ENCODE measurements around the gene AOAH.

The AOAH gene

DNA sequence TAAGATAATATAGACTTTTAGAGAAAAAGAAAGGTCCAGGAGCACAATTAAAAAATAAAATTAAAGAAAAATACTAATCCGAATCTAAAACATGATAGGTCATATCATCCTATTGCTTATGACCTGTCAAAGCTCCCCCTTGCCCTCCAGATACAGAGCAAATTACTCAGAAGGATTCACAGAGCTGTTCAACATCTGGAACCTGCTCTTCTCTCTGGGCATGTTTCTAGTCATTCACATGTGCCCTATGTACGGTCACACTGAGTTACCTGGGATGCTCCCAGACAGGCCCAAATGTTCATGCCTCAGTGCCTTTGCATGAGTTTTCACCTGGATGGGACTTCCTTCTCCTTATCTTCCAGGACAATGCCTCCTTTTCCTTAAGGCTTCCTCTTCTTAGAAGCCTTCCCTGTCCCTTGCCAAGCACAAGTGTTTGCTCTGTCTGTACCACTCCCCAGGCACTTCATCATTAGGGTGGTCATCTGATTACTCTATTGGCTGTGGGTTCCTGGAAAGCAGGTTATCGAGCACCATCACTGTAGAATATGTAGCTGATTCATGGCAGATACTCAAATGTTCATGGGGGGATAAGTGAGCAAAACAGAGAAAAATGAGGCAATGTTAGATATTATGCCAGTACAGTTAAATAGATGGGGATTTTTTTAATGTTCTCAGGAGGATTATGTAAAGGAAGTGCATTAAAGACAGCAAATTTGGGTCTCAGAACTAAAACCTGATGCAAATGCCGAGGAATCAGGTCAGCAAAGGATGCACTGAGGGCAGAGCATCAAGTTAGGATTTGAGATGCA lies 12.0 kb upstream of the AOAH start:
- Histone ChIP-seq H3K27ac (peak overlapping the region; percentile 98), H3K4me1 (ENCODE audit: control insufficient read depth in 1 of 2, insufficient read depth in 1 of 2, low read depth in 1 of 2, low read length in 1 of 2) (peaks cover 75 to 77% of the 10 kb centered on the region in 2 experiments), H3K4me3 (ENCODE audit: low read depth in 1 of 2, low read length in 1 of 2) (peak overlapping the region; percentile 65 to 68), H3K36me3 (no peaks in the 10 kb centered on the region), H3K27me3 (no peaks in the 10 kb centered on the region), H3K9me3 (no peaks in the 10 kb centered on the region)
- TF ChIP-seq, protein P1, sequence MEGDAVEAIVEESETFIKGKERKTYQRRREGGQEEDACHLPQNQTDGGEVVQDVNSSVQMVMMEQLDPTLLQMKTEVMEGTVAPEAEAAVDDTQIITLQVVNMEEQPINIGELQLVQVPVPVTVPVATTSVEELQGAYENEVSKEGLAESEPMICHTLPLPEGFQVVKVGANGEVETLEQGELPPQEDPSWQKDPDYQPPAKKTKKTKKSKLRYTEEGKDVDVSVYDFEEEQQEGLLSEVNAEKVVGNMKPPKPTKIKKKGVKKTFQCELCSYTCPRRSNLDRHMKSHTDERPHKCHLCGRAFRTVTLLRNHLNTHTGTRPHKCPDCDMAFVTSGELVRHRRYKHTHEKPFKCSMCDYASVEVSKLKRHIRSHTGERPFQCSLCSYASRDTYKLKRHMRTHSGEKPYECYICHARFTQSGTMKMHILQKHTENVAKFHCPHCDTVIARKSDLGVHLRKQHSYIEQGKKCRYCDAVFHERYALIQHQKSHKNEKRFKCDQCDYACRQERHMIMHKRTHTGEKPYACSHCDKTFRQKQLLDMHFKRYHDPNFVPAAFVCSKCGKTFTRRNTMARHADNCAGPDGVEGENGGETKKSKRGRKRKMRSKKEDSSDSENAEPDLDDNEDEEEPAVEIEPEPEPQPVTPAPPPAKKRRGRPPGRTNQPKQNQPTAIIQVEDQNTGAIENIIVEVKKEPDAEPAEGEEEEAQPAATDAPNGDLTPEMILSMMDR (IDR thresholded peaks at IDR 0.05), result no peak

DNA sequence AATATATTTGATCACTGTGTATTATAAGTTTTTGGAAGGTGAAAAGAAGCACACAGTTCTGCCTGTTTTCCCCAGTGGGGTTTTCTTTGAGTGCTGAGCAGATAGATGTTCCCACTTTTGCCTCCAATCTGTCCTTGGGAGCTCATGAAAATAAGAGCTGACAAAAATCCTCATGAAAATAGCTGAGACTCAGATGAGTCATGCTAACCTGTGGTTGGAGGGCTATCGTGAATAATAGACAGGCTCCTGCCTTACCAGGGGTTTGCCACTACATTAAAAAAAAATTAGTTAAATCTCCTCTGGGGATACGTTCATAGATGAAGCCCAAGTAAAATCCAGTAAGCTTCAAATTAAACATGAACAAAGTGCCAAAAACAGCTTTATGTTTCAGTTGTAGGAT lies 10.9 kb upstream of the AOAH start:
- Histone ChIP-seq H3K4me1 (ENCODE audit: control insufficient read depth in 1 of 2, insufficient read depth in 1 of 2, low read depth in 1 of 2, low read length in 1 of 2) (peaks cover 75 to 77% of the 10 kb centered on the region in 2 experiments), H3K27me3 (no peaks in the 10 kb centered on the region), H3K36me3 (no peaks in the 10 kb centered on the region), H3K27ac (peak overlapping the region; percentile 98), H3K4me3 (ENCODE audit: low read depth in 1 of 2, low read length in 1 of 2) (no peak overlapping the region), H3K9me3 (no peaks in the 10 kb centered on the region)
- TF ChIP-seq, protein P1 (IDR thresholded peaks at IDR 0.05), result no peak

DNA sequence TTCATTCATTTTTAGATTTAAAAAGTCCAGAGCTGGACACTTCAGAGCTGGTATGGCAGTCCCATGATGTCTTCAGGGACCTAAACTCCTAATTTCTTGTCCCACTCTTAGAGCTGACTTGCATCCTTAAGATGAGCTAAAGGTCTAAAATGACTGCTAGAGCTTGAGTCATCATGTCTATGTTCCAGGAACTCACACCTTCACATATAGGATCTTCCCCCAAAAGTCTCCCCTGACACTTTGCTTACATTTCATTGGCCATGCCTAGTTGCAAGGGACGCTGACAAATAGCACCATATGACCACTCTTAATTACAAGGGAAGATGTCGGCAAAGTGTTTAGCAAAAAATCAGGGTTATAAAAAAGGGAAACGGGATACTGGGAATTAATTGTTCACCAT lies 10.4 kb upstream of the AOAH start:
- TF ChIP-seq, protein P1 (IDR thresholded peaks at IDR 0.05), result no peak
- Histone ChIP-seq H3K4me1 (ENCODE audit: control insufficient read depth in 1 of 2, insufficient read depth in 1 of 2, low read depth in 1 of 2, low read length in 1 of 2) (peaks cover 75 to 77% of the 10 kb centered on the region in 2 experiments), H3K27me3 (no peaks in the 10 kb centered on the region), H3K9me3 (no peaks in the 10 kb centered on the region), H3K36me3 (no peaks in the 10 kb centered on the region), H3K4me3 (ENCODE audit: low read depth in 1 of 2, low read length in 1 of 2) (no peak overlapping the region), H3K27ac (no peak overlapping the region)

DNA sequence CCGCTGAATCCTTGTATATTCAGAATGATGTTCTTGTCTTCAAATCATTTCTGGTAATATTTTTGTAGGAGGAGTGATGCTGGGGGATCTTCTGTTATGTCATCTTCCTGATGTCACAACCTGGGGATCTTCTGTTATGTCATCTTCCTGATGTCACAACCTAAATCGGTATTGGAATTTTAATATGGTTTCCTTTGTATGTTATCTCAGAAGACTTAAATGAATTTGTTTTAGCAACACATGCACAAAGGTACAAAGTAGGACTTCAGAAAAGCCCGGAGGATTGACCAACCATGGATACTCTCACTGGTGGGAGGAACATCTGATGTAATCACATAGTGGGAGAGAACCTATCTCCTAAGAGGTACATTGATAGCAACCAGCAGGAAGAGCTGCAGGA lies 9.1 kb upstream of the AOAH start:
- peaks cover 70% of the 10 kb centered on the region in 2 experiments for H3K4me1 ChIP-seq (ENCODE audit: control insufficient read depth in 1 of 2, insufficient read depth in 1 of 2, low read depth in 1 of 2, low read length in 1 of 2)
- H3K4me3 ChIP-seq (ENCODE audit: low read depth in 1 of 2, low read length in 1 of 2), result no peak overlapping the region
- no peaks in the 10 kb centered on the region for H3K27me3 ChIP-seq
- H3K27ac ChIP-seq, result peak overlapping the region; percentile 78
- H3K9me3 ChIP-seq, result no peaks in the 10 kb centered on the region
- TF ChIP-seq, protein P1 (IDR thresholded peaks at IDR 0.05), result no peak
- no peaks in the 10 kb centered on the region for H3K36me3 ChIP-seq

DNA sequence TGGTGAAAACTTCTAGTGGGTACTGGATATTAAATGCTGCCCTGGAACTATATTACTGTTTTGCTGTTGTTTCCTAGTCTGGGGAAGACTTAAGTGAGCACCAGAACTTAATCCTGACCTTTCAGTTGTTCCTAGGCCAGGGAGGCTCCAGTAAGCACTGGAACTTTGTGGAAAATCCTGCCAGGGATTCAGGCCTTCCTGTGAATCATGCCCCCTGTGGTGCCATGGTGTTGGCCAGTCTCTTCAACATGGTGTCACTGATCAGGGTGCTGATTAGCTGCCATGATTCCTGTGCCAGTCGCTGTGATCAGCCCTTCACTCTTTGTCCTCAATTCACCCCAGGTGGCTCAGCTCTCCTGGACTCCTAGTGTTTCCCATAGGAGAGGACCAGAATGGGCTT lies 8.5 kb upstream of the AOAH start:
- Histone ChIP-seq H3K4me1 (ENCODE audit: control insufficient read depth in 1 of 2, insufficient read depth in 1 of 2, low read depth in 1 of 2, low read length in 1 of 2) (peaks cover 64 to 67% of the 10 kb centered on the region in 2 experiments), H3K27me3 (no peaks in the 10 kb centered on the region), H3K36me3 (no peaks in the 10 kb centered on the region), H3K4me3 (ENCODE audit: low read depth in 1 of 2, low read length in 1 of 2) (no peak overlapping the region), H3K9me3 (no peaks in the 10 kb centered on the region), H3K27ac (peak overlapping the region; percentile 78)
- TF ChIP-seq, protein P1 (IDR thresholded peaks at IDR 0.05), result no peak
